ENCODE data around the gene PITPNB.

The PITPNB gene

GRCh38 chr22:27919222-27919941 lies at the start of gene PITPNB:
Gene PITPNB, minus strand, starts transcription at chr22:27919256. Its CDS starts 65 bp downstream, at chr22:27919191.
- DNase-seq (ENCODE audit: low read depth in 2 of 2), result peak; percentile 96 to 97

GRCh38 chr22:27966168-27967064 lies 47.4 kb upstream of the PITPNB start:
- DNase-seq (ENCODE audit: low read depth in 2 of 2), result no peak

DNA sequence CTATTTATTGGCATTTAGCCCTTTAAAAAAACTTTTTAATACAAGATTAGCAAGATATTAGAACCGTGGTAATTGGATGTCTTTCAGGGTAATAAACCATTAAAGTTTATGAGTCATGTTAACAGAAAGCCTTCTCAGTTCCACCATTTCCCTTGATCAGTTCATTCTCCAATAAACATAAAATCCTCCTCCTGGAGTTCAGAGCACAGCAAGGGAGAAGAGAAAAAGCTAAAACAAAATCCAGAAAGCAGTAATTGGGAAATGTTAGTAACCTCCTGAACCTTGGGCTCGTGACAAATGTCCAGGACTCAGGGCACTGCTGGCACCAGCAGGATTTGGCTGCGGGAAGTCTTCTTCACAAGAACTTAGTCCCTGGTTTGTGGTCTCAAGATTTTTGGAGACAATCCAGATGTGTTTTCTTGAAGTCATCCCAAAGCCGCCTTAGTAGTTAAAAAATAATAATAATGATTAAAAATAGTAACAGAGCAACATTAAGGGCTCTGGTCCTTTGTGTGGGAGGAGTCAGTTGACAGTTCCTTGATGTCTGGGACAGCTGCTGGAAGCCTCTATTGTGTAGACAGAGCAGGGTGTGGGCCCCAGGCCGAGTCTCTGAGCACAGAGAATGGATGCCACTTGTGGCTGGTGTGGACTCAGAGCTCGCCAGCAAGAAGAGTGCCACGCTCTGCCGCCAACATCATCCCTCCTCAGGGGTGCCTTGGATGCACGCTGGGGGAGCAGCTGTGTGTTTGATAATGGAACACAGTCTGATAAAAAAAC lies 43.4 kb upstream of the PITPNB start:
- DNase-seq (ENCODE audit: low read depth in 2 of 2), result no peak

GRCh38 chr22:27961680-27962079 lies 42.6 kb upstream of the PITPNB start:
- no peak for DNase-seq (ENCODE audit: low read depth in 2 of 2)

- DNase-seq (ENCODE audit: low read depth in 2 of 2), result no peak
Observed at GRCh38 chr22:27961182-27961581, 42.1 kb upstream of the PITPNB start.

GRCh38 chr22:27959335-27960090 lies 40.5 kb upstream of the PITPNB start:
- no peak for DNase-seq (ENCODE audit: low read depth in 2 of 2)

DNA sequence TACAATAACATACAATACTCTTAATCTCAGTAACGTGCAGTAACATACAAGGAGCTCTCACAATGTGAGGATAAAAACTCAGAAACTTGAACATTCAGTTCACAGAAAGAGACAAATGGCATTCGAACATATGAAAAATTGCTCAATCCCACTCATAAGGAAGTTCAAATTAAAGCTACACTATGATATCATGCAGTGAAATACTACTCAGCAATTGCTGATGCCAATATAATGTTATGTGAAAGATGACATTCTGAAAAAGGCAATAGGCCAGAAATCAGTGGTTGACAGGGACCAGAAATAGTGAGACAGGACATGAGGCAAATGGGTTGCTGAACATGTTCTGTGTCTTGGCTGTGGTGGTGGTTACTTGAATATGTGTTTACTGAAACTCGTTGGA lies 33.7 kb upstream of the PITPNB start:
- no peak for DNase-seq (ENCODE audit: low read depth in 2 of 2)

- peak; percentile 41 to 45 for DNase-seq (ENCODE audit: low read depth in 2 of 2)
Observed at GRCh38 chr22:27952091-27952490, 33.0 kb upstream of the PITPNB start.

DNA sequence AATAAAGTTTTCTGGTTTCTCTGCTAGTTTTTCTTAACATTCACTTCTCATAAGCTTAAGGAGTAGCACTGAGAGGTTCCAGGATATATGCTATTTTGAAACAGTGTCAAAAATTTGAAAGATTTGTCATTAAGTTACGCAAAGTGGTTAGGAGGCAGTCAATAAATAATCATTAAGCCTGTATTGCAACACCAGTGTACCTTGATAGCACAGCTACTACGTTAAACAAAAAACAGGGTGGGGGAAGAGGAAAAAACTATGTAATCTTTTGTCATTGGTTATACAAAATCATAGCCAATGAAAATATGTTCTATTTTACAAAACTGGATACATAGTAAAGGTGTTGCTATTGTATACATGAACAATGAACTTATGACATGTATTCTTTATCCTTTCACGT lies 30.4 kb upstream of the PITPNB start:
- DNase-seq (ENCODE audit: low read depth in 2 of 2), result no peak

DNA sequence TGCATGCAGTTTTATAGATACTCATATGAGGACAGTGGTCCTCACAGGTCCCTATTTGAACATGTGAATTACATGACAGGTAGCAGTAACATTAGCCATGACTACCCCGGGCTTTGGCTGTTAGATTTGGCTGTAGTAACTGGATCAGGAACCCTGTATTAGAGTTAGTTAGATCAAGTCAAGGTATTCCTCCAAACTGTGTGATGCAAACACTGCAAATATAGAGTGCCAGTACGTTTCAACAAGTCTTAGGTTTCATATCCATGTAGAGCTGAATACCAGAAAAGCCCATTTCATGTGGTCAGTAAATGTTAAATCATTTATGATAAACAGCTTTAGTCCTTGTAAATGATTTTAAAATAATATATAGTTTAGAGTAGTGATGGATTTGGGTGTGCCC lies 29.5 kb upstream of the PITPNB start:
- no peak for DNase-seq (ENCODE audit: low read depth in 2 of 2)

GRCh38 chr22:27947448-27947847 lies 28.4 kb upstream of the PITPNB start:
- DNase-seq (ENCODE audit: low read depth in 2 of 2), result no peak

DNA sequence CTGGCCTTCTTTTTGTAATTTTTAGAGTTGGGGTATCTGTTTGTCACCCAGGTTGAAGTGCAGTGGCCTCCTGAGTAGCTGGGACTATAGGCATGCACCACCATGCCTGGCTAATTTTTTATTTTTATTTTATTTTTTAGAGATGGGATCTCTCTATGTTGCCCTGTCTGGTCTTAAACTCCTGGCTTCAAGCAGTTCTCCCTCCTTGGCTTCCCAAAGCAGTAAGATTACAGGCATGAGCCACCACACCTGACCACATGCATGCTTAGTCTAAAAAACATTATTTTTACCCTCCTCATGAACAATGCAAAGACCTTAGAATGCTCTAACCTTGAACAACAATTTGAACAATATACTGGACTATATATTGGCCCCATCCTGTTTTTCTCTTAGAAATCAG lies 22.1 kb upstream of the PITPNB start:
- DNase-seq (ENCODE audit: low read depth in 2 of 2), result no peak

- no peak for DNase-seq (ENCODE audit: low read depth in 2 of 2)
Observed at GRCh38 chr22:27937453-27937852, 18.4 kb upstream of the PITPNB start.

GRCh38 chr22:27935897-27936296 lies 16.8 kb upstream of the PITPNB start:
- DNase-seq (ENCODE audit: low read depth in 2 of 2), result no peak

DNA sequence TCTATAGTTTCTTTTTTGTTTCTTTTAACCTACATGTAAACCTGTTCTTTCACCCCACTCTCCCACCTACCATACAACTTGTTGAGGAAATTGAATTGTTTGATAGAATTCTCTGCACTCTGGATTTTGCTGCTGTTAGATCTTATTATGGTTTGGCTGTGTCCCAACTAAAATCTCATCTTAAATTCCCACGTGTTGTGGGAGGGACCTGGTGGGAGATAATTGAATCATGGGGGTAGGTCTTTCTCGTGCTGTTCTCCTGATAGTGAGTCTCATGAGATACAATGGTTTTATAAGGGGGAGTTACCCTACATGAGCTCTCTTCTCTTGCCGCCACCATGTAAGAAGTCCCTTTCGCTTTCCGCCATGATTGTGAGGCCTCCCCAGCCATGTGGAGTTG lies 15.0 kb upstream of the PITPNB start:
- DNase-seq (ENCODE audit: low read depth in 2 of 2), result no peak

- DNase-seq (ENCODE audit: low read depth in 2 of 2), result no peak
Observed at GRCh38 chr22:27933186-27933983, 14.3 kb upstream of the PITPNB start.

- DNase-seq (ENCODE audit: low read depth in 2 of 2), result no peak
Observed at GRCh38 chr22:27930331-27931060, 11.4 kb upstream of the PITPNB start.

GRCh38 chr22:27927608-27928007 lies 8.6 kb upstream of the PITPNB start:
- DNase-seq (ENCODE audit: low read depth in 2 of 2), result no peak

GRCh38 chr22:27925331-27925730 lies 6.3 kb upstream of the PITPNB start:
- no peak for DNase-seq (ENCODE audit: low read depth in 2 of 2)

Measured in fibroblast of skin of left quadriceps (primary cell).